Neural progenitor cell (in vitro differentiated cells): ENCODE data around the gene CDK13. TPM values are rescaled to one million over a fixed set of nuclear protein-coding genes. Genes with fewer than 3 reads are reported as not detected.

Source experiments
- DNase-seq: peaks from one replicate; pipeline ENCODE4 v3.0.0-alpha.2; 2016; ENCODE audit warnings: low spot score
- H2AFZ ChIP-seq: fragments of 200-600 bp; sonication (generic); replicated peaks from 2 replicates; pipeline ENCODE4 v1.6.1; 2016; ENCODE audit warnings: antibody characterized with exemption
- H3F3A ChIP-seq: fragments of 200-600 bp; sonication (generic); 2 replicates; pipeline ENCODE4 v1.6.1; 2016; ENCODE audit warnings: antibody characterized with exemption, low read depth
- H3K27ac ChIP-seq: fragments of 200-600 bp; sonication (generic); 2 replicates; pipeline ENCODE4 v1.5.1; 2016; ENCODE audit warnings: mild to moderate bottlenecking
- H3K27me3 ChIP-seq: fragments of 200-600 bp; sonication (generic); 2 replicates; pipeline ENCODE4 v1.6.1; 2016; ENCODE audit warnings: mild to moderate bottlenecking, moderate library complexity
- H3K36me3 ChIP-seq: fragments of 200-600 bp; sonication (generic); 2 replicates; pipeline ENCODE4 v1.5.1; 2016
- H3K4me1 ChIP-seq: fragments of 200-600 bp; sonication (generic); 2 replicates; pipeline ENCODE4 v1.6.1; 2016; ENCODE audit warnings: mixed run types
- H3K4me2 ChIP-seq: fragments of 200-600 bp; sonication (generic); 2 replicates; pipeline ENCODE4 v1.6.1; 2016
- H3K4me3 ChIP-seq: fragments of 200-600 bp; sonication (generic); 2 replicates; pipeline ENCODE4 v1.5.1; 2016
- H3K79me2 ChIP-seq: fragments of 200-600 bp; sonication (generic); 2 replicates; pipeline ENCODE4 v1.6.1; 2016; ENCODE audit warnings: low read depth
- H3K9ac ChIP-seq: fragments of 200-600 bp; sonication (generic); 2 replicates; pipeline ENCODE4 v1.6.1; 2016
- H3K9me3 ChIP-seq: fragments of 200-600 bp; sonication (generic); 2 replicates; pipeline ENCODE4 v1.5.1; 2016; ENCODE audit warnings: low read depth
- H4K20me1 ChIP-seq: fragments of 200-600 bp; sonication (generic); 2 replicates; pipeline ENCODE4 v1.6.1; 2016; ENCODE audit warnings: low read depth
- H3K27ac Mint-ChIP-seq: 3 replicates; pipeline ENCODE4 v1.8.0; 2021; ENCODE audit warnings: mixed read lengths
- H3K27me3 Mint-ChIP-seq: 2 replicates; pipeline ENCODE4 v1.8.0; 2022; ENCODE audit warnings: low read depth, mild to moderate bottlenecking, inconsistent platforms, moderate library complexity, mixed read lengths; ENCODE audit not compliant: insufficient read depth
- H3K36me3 Mint-ChIP-seq: 3 replicates; pipeline ENCODE4 v1.8.0; 2021; ENCODE audit warnings: mixed read lengths
- H3K4me1 Mint-ChIP-seq: 3 replicates; pipeline ENCODE4 v1.8.0; 2021; ENCODE audit warnings: mixed read lengths
- H3K4me3 Mint-ChIP-seq: 3 replicates; pipeline ENCODE4 v1.8.0; 2021; ENCODE audit warnings: mild to moderate bottlenecking, moderate library complexity, mixed read lengths
- H3K9me3 Mint-ChIP-seq: 3 replicates; pipeline ENCODE4 v1.8.0; 2020; ENCODE audit warnings: mixed read lengths
- EZH2 ChIP-seq: fragments of 200-600 bp; sonication (generic); IDR thresholded peaks from 2 replicates; pipeline ENCODE4 v1.6.1; 2017; ENCODE audit warnings: antibody characterized with exemption, mild to moderate bottlenecking, moderate library complexity
- EZH2phosphoT487 ChIP-seq: fragments of 200-600 bp; sonication (generic); IDR thresholded peaks from 2 replicates; pipeline ENCODE4 v1.6.1; 2017; ENCODE audit warnings: antibody characterized with exemption
- total RNA-seq: library from RNA; depleted of rRNA; stranded (reverse); fragments of >200 nt; gene quantifications from 2 replicates; pipeline ENCODE4 v1.2.3, GENCODE V29; 2015; ENCODE audit warnings: low replicate concordance
- TF ChIP-seq, protein P1 (sequence below): fragments of 200-600 bp; sonication (generic); IDR thresholded peaks from 2 replicates; pipeline ENCODE4 v1.5.1; 2017; ENCODE audit warnings: antibody characterized with exemption, mild to moderate bottlenecking

The CDK13 gene
- total RNA-seq, 1 donor from 2014 or later: 75.5 TPM

DNA sequence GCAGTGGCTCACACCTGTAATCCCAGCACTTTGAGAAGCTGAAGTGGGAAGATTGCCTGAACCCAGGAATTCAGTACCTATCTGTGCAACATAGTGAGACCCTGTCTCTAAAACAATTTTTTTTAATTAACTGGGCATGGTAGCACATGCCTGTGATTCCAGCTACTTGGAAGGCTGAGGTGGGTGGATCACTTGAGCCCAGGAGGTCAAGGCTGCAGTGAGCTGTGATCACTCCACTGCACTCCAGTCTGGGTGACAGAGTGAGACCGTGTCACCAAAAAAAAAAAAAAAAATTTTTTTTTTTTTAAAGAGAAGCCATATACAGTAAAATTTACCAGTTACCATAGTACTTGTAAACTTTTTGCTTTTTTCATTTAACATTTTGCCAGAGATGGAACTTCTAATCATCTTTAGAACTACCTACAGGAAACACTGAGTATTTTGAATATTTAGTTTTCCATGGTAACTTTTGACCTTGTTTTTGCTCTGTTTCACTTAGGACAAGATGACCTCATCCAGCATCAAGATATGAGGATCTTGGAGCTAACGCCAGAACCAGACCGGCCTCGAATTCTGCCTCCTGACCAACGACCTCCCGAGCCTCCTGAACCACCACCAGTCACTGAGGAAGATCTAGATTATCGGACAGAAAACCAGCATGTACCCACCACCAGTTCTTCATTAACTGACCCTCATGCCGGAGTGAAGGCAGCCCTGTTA lies 143.7 kb downstream of the CDK13 start:
- Histone ChIP-seq H3F3A (no peaks in the 10 kb centered on the region), H3K4me3 (no peak overlapping the region), H2AFZ (no peak overlapping the region), H3K9me3 (no peaks in the 10 kb centered on the region), H3K36me3 (no peaks in the 10 kb centered on the region), H3K27ac (no peak overlapping the region), H3K27me3 (no peaks in the 10 kb centered on the region), H3K4me1 (no peaks in the 10 kb centered on the region), H4K20me1 (no peaks in the 10 kb centered on the region), H3K4me2 (no peak overlapping the region), H3K79me2 (no peaks in the 10 kb centered on the region), H3K9ac (no peak overlapping the region)
- no peaks in the 10 kb centered on the region for H3K9me3 Mint-ChIP-seq
- H3K4me3 Mint-ChIP-seq: no peak overlapping the region
- no peak for TF ChIP-seq EZH2phosphoT487
- TF ChIP-seq, protein P1, sequence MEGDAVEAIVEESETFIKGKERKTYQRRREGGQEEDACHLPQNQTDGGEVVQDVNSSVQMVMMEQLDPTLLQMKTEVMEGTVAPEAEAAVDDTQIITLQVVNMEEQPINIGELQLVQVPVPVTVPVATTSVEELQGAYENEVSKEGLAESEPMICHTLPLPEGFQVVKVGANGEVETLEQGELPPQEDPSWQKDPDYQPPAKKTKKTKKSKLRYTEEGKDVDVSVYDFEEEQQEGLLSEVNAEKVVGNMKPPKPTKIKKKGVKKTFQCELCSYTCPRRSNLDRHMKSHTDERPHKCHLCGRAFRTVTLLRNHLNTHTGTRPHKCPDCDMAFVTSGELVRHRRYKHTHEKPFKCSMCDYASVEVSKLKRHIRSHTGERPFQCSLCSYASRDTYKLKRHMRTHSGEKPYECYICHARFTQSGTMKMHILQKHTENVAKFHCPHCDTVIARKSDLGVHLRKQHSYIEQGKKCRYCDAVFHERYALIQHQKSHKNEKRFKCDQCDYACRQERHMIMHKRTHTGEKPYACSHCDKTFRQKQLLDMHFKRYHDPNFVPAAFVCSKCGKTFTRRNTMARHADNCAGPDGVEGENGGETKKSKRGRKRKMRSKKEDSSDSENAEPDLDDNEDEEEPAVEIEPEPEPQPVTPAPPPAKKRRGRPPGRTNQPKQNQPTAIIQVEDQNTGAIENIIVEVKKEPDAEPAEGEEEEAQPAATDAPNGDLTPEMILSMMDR: no peak
- TF ChIP-seq EZH2: no peak
- H3K36me3 Mint-ChIP-seq: peaks cover 20% of the 10 kb centered on the region
- H3K4me1 Mint-ChIP-seq: peaks cover 3% of the 10 kb centered on the region
- no peak for DNase-seq
- H3K27me3 Mint-ChIP-seq: no peaks in the 10 kb centered on the region
- H3K27ac Mint-ChIP-seq: no peak overlapping the region

DNA sequence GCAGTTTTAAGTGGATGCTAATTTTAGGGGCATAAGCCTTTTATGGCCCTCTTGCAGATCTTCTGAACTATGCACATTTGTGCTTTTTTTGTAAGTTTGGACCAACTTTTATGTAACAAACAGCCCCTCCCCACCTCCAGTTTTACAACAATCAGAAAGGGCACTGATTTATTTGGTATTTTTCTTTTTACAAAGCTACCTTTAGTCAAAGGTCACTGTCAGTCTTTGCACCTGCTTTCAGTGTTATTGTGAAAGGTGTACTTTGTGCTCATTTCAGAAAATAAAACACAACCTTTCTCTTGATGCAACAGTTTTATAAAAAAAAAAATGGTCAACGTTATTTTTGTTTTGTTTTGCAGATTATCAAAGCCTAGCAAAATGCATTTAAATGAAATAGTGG lies 145.2 kb downstream of the CDK13 start:
- H3K27me3 Mint-ChIP-seq: no peaks in the 10 kb centered on the region
- Histone ChIP-seq H3K9ac (no peak overlapping the region), H3K9me3 (no peaks in the 10 kb centered on the region), H3K27me3 (no peaks in the 10 kb centered on the region), H2AFZ (no peak overlapping the region), H3K27ac (no peak overlapping the region), H3K4me3 (no peak overlapping the region), H3K79me2 (no peaks in the 10 kb centered on the region), H3K36me3 (no peaks in the 10 kb centered on the region), H3F3A (peaks cover 4% of the 10 kb centered on the region), H3K4me2 (no peak overlapping the region), H3K4me1 (no peaks in the 10 kb centered on the region), H4K20me1 (no peaks in the 10 kb centered on the region)
- peaks cover 3% of the 10 kb centered on the region for H3K4me1 Mint-ChIP-seq
- DNase-seq: no peak
- H3K27ac Mint-ChIP-seq: no peak overlapping the region
- no peak overlapping the region for H3K4me3 Mint-ChIP-seq
- TF ChIP-seq, protein P1: no peak
- TF ChIP-seq EZH2 (no peak), EZH2phosphoT487 (no peak)
- no peaks in the 10 kb centered on the region for H3K9me3 Mint-ChIP-seq
- H3K36me3 Mint-ChIP-seq: peaks cover 13% of the 10 kb centered on the region

DNA sequence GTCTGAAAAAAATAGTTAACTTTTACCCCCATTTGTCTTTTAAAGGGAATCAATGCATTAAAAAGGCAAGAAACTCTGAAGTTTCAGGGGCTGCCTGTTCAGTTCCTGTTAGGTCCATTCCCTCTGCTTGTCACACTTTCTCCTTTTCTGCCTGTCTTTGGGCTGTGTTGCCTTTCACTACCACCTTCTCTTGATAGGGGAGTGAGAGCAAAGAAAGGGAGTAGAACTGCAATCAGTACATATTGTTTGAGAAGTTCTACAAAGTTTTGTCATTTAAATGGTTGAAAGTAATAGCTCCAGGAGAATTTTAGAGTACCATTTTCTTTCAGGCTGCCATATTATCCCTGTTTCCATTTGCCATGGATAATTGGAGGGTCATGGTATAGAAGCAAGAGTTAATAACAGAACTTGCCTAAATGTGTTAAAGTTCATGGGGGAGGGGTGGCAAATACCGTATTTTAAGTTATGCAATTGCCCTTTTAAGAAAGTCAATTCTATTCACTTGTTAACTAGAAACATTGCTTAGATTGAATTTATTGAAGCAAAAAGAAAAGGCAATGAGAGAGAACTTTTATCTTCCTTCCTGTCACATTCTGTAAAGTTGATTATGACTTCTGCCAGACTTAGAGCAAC lies 145.8 kb downstream of the CDK13 start:
- H3K79me2 ChIP-seq: no peaks in the 10 kb centered on the region
- H3K27ac ChIP-seq: no peak overlapping the region
- H3K9ac ChIP-seq: no peak overlapping the region
- no peaks in the 10 kb centered on the region for H3K36me3 ChIP-seq
- no peak overlapping the region for H3K4me3 ChIP-seq
- H3K9me3 ChIP-seq: no peaks in the 10 kb centered on the region
- H3K4me1 Mint-ChIP-seq: peaks cover 3% of the 10 kb centered on the region
- peaks cover 4% of the 10 kb centered on the region for H3F3A ChIP-seq
- no peaks in the 10 kb centered on the region for H3K27me3 ChIP-seq
- no peaks in the 10 kb centered on the region for H3K9me3 Mint-ChIP-seq
- no peak overlapping the region for H3K4me3 Mint-ChIP-seq
- H3K4me1 ChIP-seq: no peaks in the 10 kb centered on the region
- peaks cover 13% of the 10 kb centered on the region for H3K36me3 Mint-ChIP-seq
- H4K20me1 ChIP-seq: no peaks in the 10 kb centered on the region
- no peak overlapping the region for H2AFZ ChIP-seq
- no peak overlapping the region for H3K4me2 ChIP-seq
- TF ChIP-seq EZH2: no peak
- TF ChIP-seq, protein P1: no peak
- H3K27ac Mint-ChIP-seq: no peak overlapping the region
- DNase-seq: no peak
- no peaks in the 10 kb centered on the region for H3K27me3 Mint-ChIP-seq
